ENCODE measurements around the gene JARID2.
A peak's percentile ranks its signal among the peaks of the same experiment; 100 is the strongest.

The JARID2 gene

GRCh38 chr6:15245361-15246216, at the start of gene JARID2:
Gene JARID2, plus strand, starts transcription at chr6:15246069. Its CDS starts 471 bp downstream, at chr6:15246540.
- peak; percentile 98 for DNase-seq (ENCODE audit: low read depth)

- DNase-seq (ENCODE audit: low read depth), result no peak
Observed at GRCh38 chr6:15200087-15200486, 45.8 kb upstream of the JARID2 start.

- DNase-seq (ENCODE audit: low read depth), result no peak
Observed at GRCh38 chr6:15205321-15205720, 40.5 kb upstream of the JARID2 start.

- no peak for DNase-seq (ENCODE audit: low read depth)
Observed at GRCh38 chr6:15206887-15207286, 39.0 kb upstream of the JARID2 start.

GRCh38 chr6:15207923-15208322, 37.9 kb upstream of the JARID2 start:
- DNase-seq (ENCODE audit: low read depth), result peak; percentile 7

GRCh38 chr6:15213838-15214400, 31.9 kb upstream of the JARID2 start:
- DNase-seq (ENCODE audit: low read depth), result no peak

GRCh38 chr6:15218401-15218800, 27.5 kb upstream of the JARID2 start:
- DNase-seq (ENCODE audit: low read depth), result no peak

GRCh38 chr6:15220062-15220461, 25.8 kb upstream of the JARID2 start:
- DNase-seq (ENCODE audit: low read depth), result no peak

GRCh38 chr6:15227827-15228318, 18.0 kb upstream of the JARID2 start:
- no peak for DNase-seq (ENCODE audit: low read depth)

- DNase-seq (ENCODE audit: low read depth), result no peak
Observed at GRCh38 chr6:15230827-15231226, 15.0 kb upstream of the JARID2 start.

GRCh38 chr6:15232836-15233510, 12.9 kb upstream of the JARID2 start:
- no peak for DNase-seq (ENCODE audit: low read depth)

- no peak for DNase-seq (ENCODE audit: low read depth)
Observed at GRCh38 chr6:15234068-15234758, 11.7 kb upstream of the JARID2 start.

- DNase-seq (ENCODE audit: low read depth), result no peak
Observed at GRCh38 chr6:15239616-15240364, 6.1 kb upstream of the JARID2 start.

GRCh38 chr6:15242503-15242902, 3.4 kb upstream of the JARID2 start:
- no peak for DNase-seq (ENCODE audit: low read depth)

GRCh38 chr6:15242937-15243614, 2.8 kb upstream of the JARID2 start:
- no peak for DNase-seq (ENCODE audit: low read depth)

GRCh38 chr6:15243910-15244619, 1.8 kb upstream of the JARID2 start:
- no peak for DNase-seq (ENCODE audit: low read depth)

GRCh38 chr6:15244620-15245360, 1.1 kb upstream of the JARID2 start:
- peak; percentile 56 for DNase-seq (ENCODE audit: low read depth)

- DNase-seq (ENCODE audit: low read depth), result no peak
Observed at GRCh38 chr6:15246217-15246665, 372 bp downstream of the JARID2 start.

Data from iris pigment epithelial cell (primary cell).